HG02678 (cell line): Measurements from ENCODE around the gene ATXN7L2.

Experiments
- ATAC-seq: cut with Tn5 transposase; IDR thresholded peaks from one replicate; pipeline ENCODE4 v1.9.1; 2021; ENCODE audit warnings: mild to moderate bottlenecking, moderate library complexity; ENCODE audit not compliant: unreplicated experiment

The ATXN7L2 gene

GRCh38 chr1:109476825-109477224 lies 6.9 kb upstream of the ATXN7L2 start:
- no peak for ATAC-seq

GRCh38 chr1:109477821-109478220 lies 5.9 kb upstream of the ATXN7L2 start:
- ATAC-seq, result no peak

GRCh38 chr1:109478806-109479205 lies 4.9 kb upstream of the ATXN7L2 start:
- no peak for ATAC-seq

- ATAC-seq, result no peak
Observed at GRCh38 chr1:109479311-109479710, 4.4 kb upstream of the ATXN7L2 start.

GRCh38 chr1:109479901-109480300 lies 3.8 kb upstream of the ATXN7L2 start:
- ATAC-seq, result no peak

GRCh38 chr1:109481646-109482045 lies 2.1 kb upstream of the ATXN7L2 start:
- no peak for ATAC-seq

- ATAC-seq, result no peak
Observed at GRCh38 chr1:109482242-109482641, 1.5 kb upstream of the ATXN7L2 start.

GRCh38 chr1:109482791-109483671 lies 674 bp upstream of the ATXN7L2 start:
- peak; percentile 15 for ATAC-seq

- no peak for ATAC-seq
Observed at GRCh38 chr1:109484519-109484975, 842 bp downstream of the ATXN7L2 start.

- ATAC-seq, result no peak
Observed at GRCh38 chr1:109485001-109485400, 1.3 kb downstream of the ATXN7L2 start.

- no peak for ATAC-seq
Observed at GRCh38 chr1:109487261-109487660, 3.6 kb downstream of the ATXN7L2 start.

GRCh38 chr1:109488201-109488600 lies 4.5 kb downstream of the ATXN7L2 start:
- ATAC-seq, result no peak

GRCh38 chr1:109488696-109489095 lies 5.0 kb downstream of the ATXN7L2 start:
- ATAC-seq, result no peak

GRCh38 chr1:109490029-109490933 lies 6.6 kb downstream of the ATXN7L2 start:
- no peak for ATAC-seq

GRCh38 chr1:109490934-109491302 lies 7.2 kb downstream of the ATXN7L2 start:
- no peak for ATAC-seq

GRCh38 chr1:109491372-109491771 lies 7.7 kb downstream of the ATXN7L2 start:
- ATAC-seq, result no peak

- no peak for ATAC-seq
Observed at GRCh38 chr1:109492779-109493178, 9.1 kb downstream of the ATXN7L2 start.

GRCh38 chr1:109493227-109493626 lies 9.5 kb downstream of the ATXN7L2 start:
- ATAC-seq, result no peak

- peak; percentile 92 for ATAC-seq
Observed at GRCh38 chr1:109493805-109494539, 10.3 kb downstream of the ATXN7L2 start, which contains the start of gene CYB561D1. CYB561D1 (plus strand) TSS chr1:109494094; CDS start chr1:109494140, 46 bp downstream.

- no peak for ATAC-seq
Observed at GRCh38 chr1:109495738-109496137, 12.0 kb downstream of the ATXN7L2 start.
